PFSK-1 (cell line): ENCODE results near the gene WNT3.

Source experiments
- FOXP2 ChIP-seq: optimal IDR thresholded peaks from 2 replicates; pipeline ENCODE3; 2011; ENCODE audit warnings: borderline replicate concordance, control low read depth, inconsistent platforms; ENCODE audit not compliant: insufficient read depth; ENCODE audit errors: extremely low read length, extremely low read depth
- POLR2AphosphoS5 ChIP-seq: IDR thresholded peaks from 2 replicates; pipeline ENCODE4 v1.6.1; 2012; ENCODE audit warnings: low read depth, mild to moderate bottlenecking, control low read depth, low read length, moderate library complexity
- REST ChIP-seq, 2 experiments: IDR thresholded peaks; 2 replicates each; pipeline versions ENCODE4 v1.6.1 to v1.8.0; 2011 to 2012; ENCODE audit warnings: low read depth in 2 of 2, low read length in 2 of 2, control low read depth in 1 of 2, inconsistent platforms in 1 of 2, mild to moderate bottlenecking in 1 of 2, moderate library complexity in 1 of 2; ENCODE audit not compliant: insufficient read depth in 1 of 2
- SIN3A ChIP-seq: IDR thresholded peaks from 2 replicates; pipeline ENCODE4 v1.6.1; 2012; ENCODE audit warnings: mild to moderate bottlenecking, low read length, moderate library complexity, borderline replicate concordance; ENCODE audit not compliant: insufficient read depth
- TAF1 ChIP-seq: IDR thresholded peaks from 2 replicates; pipeline ENCODE4 v1.6.1; 2012; ENCODE audit warnings: low read length, control low read depth, borderline replicate concordance; ENCODE audit not compliant: insufficient read depth

Gene WNT3

GRCh38 chr17:46771561-46772474, 46.7 kb downstream of the WNT3 start:
- no peak for TF ChIP-seq POLR2AphosphoS5
- no peak for TF ChIP-seq SIN3A
- no peak for TF ChIP-seq FOXP2
- no peak for TF ChIP-seq REST (IDR thresholded peaks at IDR 0.05; ENCODE audit: insufficient read depth in 1 of 2, low read depth in 2 of 2, low read length in 2 of 2)
- TF ChIP-seq TAF1 = no peak

- TF ChIP-seq FOXP2 (no peak), TAF1 (no peak), SIN3A (no peak)
Observed at GRCh38 chr17:46770818-46771560, 47.5 kb downstream of the WNT3 start.

GRCh38 chr17:46770439-46770817, 48.1 kb downstream of the WNT3 start:
- no peak for TF ChIP-seq REST (IDR thresholded peaks at IDR 0.05; ENCODE audit: insufficient read depth in 1 of 2, low read depth in 2 of 2, low read length in 2 of 2)

- no peak for TF ChIP-seq TAF1
- no peak for TF ChIP-seq SIN3A
- no peak for TF ChIP-seq FOXP2
- no peak for TF ChIP-seq POLR2AphosphoS5
Observed at GRCh38 chr17:46769531-46770438, 48.7 kb downstream of the WNT3 start.

- no peak for TF ChIP-seq REST (IDR thresholded peaks at IDR 0.05; ENCODE audit: insufficient read depth in 1 of 2, low read depth in 2 of 2, low read length in 2 of 2)
- TF ChIP-seq SIN3A = no peak
- no peak for TF ChIP-seq POLR2AphosphoS5
- TF ChIP-seq FOXP2 = no peak
- TF ChIP-seq TAF1 = no peak
Observed at GRCh38 chr17:46768540-46768870, 50.0 kb downstream of the WNT3 start.
